Effector memory CD4-positive, alpha-beta T cell (primary cell): ENCODE results near the gene DCDC2C.
"Not testable (repeated sequence)": the region's sequence is repeated elsewhere in the genome, so short reads cannot be mapped to it uniquely, and the experiment has no call there.

ENCODE experiments used
- DNase-seq, 3 donors: peaks; one replicate each; pipeline ENCODE4 v3.0.0-alpha.2; 2020
- H3K27ac ChIP-seq: 2 replicates; pipeline ENCODE4 v1.7.0; 2013; ENCODE audit warnings: mild to moderate bottlenecking, low read length, moderate library complexity; ENCODE audit not compliant: insufficient read depth, poor library complexity, severe bottlenecking
- H3K27me3 ChIP-seq: replicated peaks from 2 replicates; pipeline ENCODE4 v1.7.0; 2013; ENCODE audit warnings: mild to moderate bottlenecking, low read length; ENCODE audit not compliant: insufficient read depth, control insufficient read depth, poor library complexity, severe bottlenecking
- H3K36me3 ChIP-seq: 2 replicates; pipeline ENCODE4 v1.7.0; 2013; ENCODE audit warnings: mild to moderate bottlenecking, low read length, moderate library complexity; ENCODE audit not compliant: control insufficient read depth, insufficient read depth
- H3K4me1 ChIP-seq: 2 replicates; pipeline ENCODE4 v1.7.0; 2013; ENCODE audit warnings: low read length, mild to moderate bottlenecking; ENCODE audit not compliant: control insufficient read depth, insufficient read depth, poor library complexity, severe bottlenecking
- H3K4me3 ChIP-seq: 2 replicates; pipeline ENCODE4 v1.7.0; 2013; ENCODE audit warnings: low read length, low read depth, mild to moderate bottlenecking; ENCODE audit not compliant: insufficient read depth, poor library complexity, severe bottlenecking
- H3K9me3 ChIP-seq: 2 replicates; pipeline ENCODE4 v1.7.0; 2013; ENCODE audit warnings: mild to moderate bottlenecking, low read length, moderate library complexity; ENCODE audit not compliant: control insufficient read depth

The DCDC2C gene

GRCh38 chr2:3805201-3805939 is 102.0 kb downstream of the DCDC2C start:
- no peak overlapping the region for H3K27ac ChIP-seq
- DNase-seq, result no peak

DNA sequence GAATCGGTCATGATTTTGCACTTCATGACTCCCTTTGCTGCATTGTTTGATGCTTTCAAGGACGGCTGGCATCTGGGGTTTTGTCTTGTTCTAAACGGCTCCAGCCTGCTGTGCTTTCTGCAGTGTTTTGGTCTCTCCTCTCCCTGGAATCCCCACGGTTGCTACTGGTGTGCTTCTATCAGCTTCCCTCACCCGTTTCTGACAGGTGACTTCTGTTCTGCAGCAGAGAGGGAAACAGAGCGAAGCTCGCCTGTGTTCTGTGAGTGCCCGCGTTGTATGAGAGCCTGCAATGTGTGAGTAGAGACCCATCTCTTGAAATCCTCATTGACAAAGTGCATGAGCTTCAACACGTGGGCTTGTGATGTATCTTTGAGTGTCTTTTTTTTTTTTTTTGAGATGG is 102.8 kb downstream of the DCDC2C start:
- no peak for DNase-seq
- Histone ChIP-seq H3K4me3 (no peak overlapping the region), H3K27me3 (no peaks in the 10 kb centered on the region), H3K9me3 (no peaks in the 10 kb centered on the region), H3K4me1 (no peaks in the 10 kb centered on the region), H3K27ac (no peak overlapping the region), H3K36me3 (no peaks in the 10 kb centered on the region)

More at GRCh38 chr2:3805201-3805939, 102.0 kb downstream of the DCDC2C start:
- H3K36me3 ChIP-seq, result no peaks in the 10 kb centered on the region
- H3K9me3 ChIP-seq, result no peaks in the 10 kb centered on the region
- no peaks in the 10 kb centered on the region for H3K4me1 ChIP-seq
- no peaks in the 10 kb centered on the region for H3K27me3 ChIP-seq
- H3K4me3 ChIP-seq, result no peak overlapping the region

GRCh38 chr2:3806730-3807129 is 103.4 kb downstream of the DCDC2C start:
- H3K4me3 ChIP-seq, result no peak overlapping the region
- H3K4me1 ChIP-seq, result no peaks in the 10 kb centered on the region
- H3K27ac ChIP-seq, result no peak overlapping the region
- H3K36me3 ChIP-seq, result no peaks in the 10 kb centered on the region
- DNase-seq, result no peak
- no peaks in the 10 kb centered on the region for H3K27me3 ChIP-seq
- no peaks in the 10 kb centered on the region for H3K9me3 ChIP-seq

DNA sequence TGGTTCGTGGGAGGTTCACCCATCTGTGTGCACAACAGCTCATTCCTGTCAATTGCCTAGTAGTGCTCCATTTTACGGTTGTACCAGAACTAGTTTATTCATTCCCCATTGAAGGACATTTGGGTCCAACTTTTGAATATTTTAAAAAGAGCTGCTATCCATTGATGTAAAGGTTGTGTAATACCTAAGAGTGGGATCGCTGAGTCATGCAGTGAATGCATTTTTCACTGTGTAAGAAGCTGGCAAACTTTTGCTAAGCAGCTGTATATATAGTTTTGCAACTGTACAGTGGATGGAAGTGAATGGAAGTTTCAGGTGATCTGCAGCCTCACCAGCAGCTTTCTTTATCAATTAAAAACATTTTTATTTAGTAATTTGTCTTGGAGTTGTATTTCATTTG is 104.5 kb downstream of the DCDC2C start:
- no peaks in the 10 kb centered on the region for H3K36me3 ChIP-seq
- no peaks in the 10 kb centered on the region for H3K9me3 ChIP-seq
- no peaks in the 10 kb centered on the region for H3K4me1 ChIP-seq
- no peak overlapping the region for H3K4me3 ChIP-seq
- DNase-seq, result no peak
- no peaks in the 10 kb centered on the region for H3K27me3 ChIP-seq
- H3K27ac ChIP-seq, result no peak overlapping the region

DNA sequence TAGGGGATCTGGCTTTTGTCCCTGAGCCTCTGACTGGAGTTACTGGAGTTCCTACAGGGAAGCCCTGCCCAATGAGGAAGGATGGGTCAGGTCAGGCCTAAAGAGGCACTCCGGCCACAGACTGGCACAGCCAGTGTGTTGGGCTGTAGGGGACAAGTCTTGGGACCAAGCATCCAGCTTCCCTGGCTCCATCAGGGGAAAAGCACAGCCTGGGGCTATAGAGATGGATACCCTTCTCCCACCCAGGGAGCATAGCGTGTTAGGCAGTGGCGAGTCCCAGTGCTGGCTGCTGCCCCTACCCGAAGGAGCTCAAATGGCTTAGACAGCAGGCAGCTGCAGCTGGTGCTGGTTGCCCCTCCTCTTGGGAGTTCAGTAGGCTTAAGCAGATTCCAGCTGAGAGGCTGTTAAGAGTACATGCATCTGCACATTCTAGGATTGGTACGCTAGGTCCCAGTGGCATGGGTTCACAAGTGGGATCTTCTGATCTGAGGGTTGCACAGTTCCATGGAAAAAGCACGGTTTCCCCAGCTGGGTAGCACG is 111.4 kb downstream of the DCDC2C start:
- Histone ChIP-seq H3K9me3 (no peaks in the 10 kb centered on the region), H3K27me3 (no peaks in the 10 kb centered on the region), H3K36me3 (no peaks in the 10 kb centered on the region), H3K27ac (no peak overlapping the region), H3K4me1 (no peaks in the 10 kb centered on the region), H3K4me3 (no peak overlapping the region)
- DNase-seq, result no peak

DNA sequence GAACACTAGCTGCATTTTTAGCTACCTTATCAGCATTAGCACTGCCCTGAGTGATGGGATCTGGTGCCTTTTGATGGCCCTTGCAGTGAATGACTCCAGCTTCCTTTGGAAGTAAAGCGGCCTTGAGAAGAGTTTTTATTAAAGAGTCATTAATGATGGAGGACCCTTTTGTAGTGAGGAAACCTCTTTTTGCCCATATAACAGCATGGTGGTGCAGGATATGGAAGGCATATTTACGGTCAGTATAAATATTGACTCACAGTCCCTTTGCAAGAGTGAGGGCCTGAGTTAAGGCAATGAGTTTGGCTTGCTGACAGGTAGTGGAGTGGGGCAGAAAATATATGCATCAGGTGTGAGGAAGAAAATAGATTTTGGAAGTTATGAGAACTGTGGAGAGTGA is 113.8 kb downstream of the DCDC2C start:
- not testable (repeated sequence) for H3K27me3 ChIP-seq, DNase-seq, H3K27ac ChIP-seq, H3K9me3 ChIP-seq, H3K4me1 ChIP-seq, H3K4me3 ChIP-seq, H3K36me3 ChIP-seq

- Histone ChIP-seq H3K27me3 (no peaks in the 10 kb centered on the region), H3K4me3 (no peak overlapping the region), H3K4me1 (no peaks in the 10 kb centered on the region), H3K9me3 (no peaks in the 10 kb centered on the region), H3K36me3 (no peaks in the 10 kb centered on the region), H3K27ac (no peak overlapping the region)
- DNase-seq, result no peak
These were observed 120.4 kb downstream of the DCDC2C start for GRCh38 chr2:3823748-3824147.

- Histone ChIP-seq H3K9me3 (no peaks in the 10 kb centered on the region), H3K27me3 (no peaks in the 10 kb centered on the region), H3K27ac (no peak overlapping the region), H3K4me3 (no peak overlapping the region), H3K4me1 (no peaks in the 10 kb centered on the region), H3K36me3 (no peaks in the 10 kb centered on the region)
- no peak for DNase-seq
These were observed 124.5 kb downstream of the DCDC2C start for GRCh38 chr2:3827673-3828575.

DNA sequence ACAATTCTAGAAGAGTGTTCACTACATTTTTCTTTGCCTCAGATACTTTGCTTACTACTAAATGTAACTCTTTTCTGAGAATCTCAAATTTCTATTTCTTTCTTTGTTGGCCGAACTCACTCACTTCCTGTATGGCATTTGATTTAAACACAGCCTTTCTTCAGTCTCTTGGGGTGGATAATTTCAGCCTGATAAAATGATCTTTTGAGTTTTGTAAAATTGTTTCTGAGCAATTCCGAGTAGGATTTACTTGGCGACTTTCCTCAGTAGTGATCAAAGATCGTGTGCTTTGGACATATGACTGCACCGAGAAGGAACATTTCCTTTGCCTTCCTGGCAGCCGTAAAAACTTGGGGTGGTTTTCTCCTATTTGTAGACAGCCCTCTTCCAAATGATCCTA is 127.4 kb downstream of the DCDC2C start:
- DNase-seq, result no peak
- H3K36me3 ChIP-seq, result no peaks in the 10 kb centered on the region
- no peaks in the 10 kb centered on the region for H3K4me1 ChIP-seq
- no peak overlapping the region for H3K4me3 ChIP-seq
- H3K27me3 ChIP-seq, result no peaks in the 10 kb centered on the region
- H3K27ac ChIP-seq, result no peak overlapping the region
- no peaks in the 10 kb centered on the region for H3K9me3 ChIP-seq

GRCh38 chr2:3837086-3837485 is 133.7 kb downstream of the DCDC2C start:
- no peaks in the 10 kb centered on the region for H3K4me1 ChIP-seq
- DNase-seq, result no peak
- H3K9me3 ChIP-seq, result no peaks in the 10 kb centered on the region
- H3K27ac ChIP-seq, result no peak overlapping the region
- no peak overlapping the region for H3K4me3 ChIP-seq
- H3K36me3 ChIP-seq, result no peaks in the 10 kb centered on the region
- no peaks in the 10 kb centered on the region for H3K27me3 ChIP-seq
